PC-3 (cell line): ENCODE data around the gene CYP8B1. TPM values are rescaled to one million over a fixed set of nuclear protein-coding genes. Genes with fewer than 3 reads are reported as not detected.

Source experiments
- ATAC-seq: fragments of 200-7000 bp; cut with Tn5 transposase; 2 replicates; pipeline ENCODE4 v1.9.1; 2020; ENCODE audit warnings: mild to moderate bottlenecking, moderate library complexity
- BruUV-seq: library from RNA; stranded (reverse); fragments of 400-500 nt; replicated peaks from 2 replicates; lab custom pipeline; 2021; lab: Mats Ljungman, UMichigan
- CTCF ChIA-PET: fragments of 300-600 bp; sonication (Branson Sonifier 250); formaldehyde crosslinking; loops from one replicate; lab custom pipeline; 2022; ENCODE audit warnings: antibody characterized with exemption; lab: Charles Lee
- POLR2A ChIA-PET: fragments of 300-600 bp; sonication (Branson Sonifier 250); formaldehyde crosslinking; loops from one replicate; lab custom pipeline; 2022; ENCODE audit warnings: antibody characterized with exemption; ENCODE audit not compliant: unreplicated experiment; lab: Charles Lee
- DNase-seq: peaks from one replicate; pipeline ENCODE4 v3.0.0-alpha.2; 2015
- H2AFZ ChIP-seq: fragments of 300-600 bp; sonication (generic); 2 replicates; pipeline ENCODE4 v1.6.0; 2016; ENCODE audit warnings: antibody characterized with exemption, low read length
- H3F3A ChIP-seq: fragments of 300-600 bp; sonication (generic); one replicate; pipeline ENCODE4 v1.6.0; 2017; ENCODE audit warnings: antibody characterized with exemption, low read length, control low read depth, mild to moderate bottlenecking; ENCODE audit not compliant: unreplicated experiment
- H3K27ac ChIP-seq: fragments of 300-600 bp; sonication (generic); 2 replicates; pipeline ENCODE4 v1.5.1; 2016; ENCODE audit warnings: mild to moderate bottlenecking, low read length
- H3K27me3 ChIP-seq: fragments of 300-600 bp; sonication (generic); 2 replicates; pipeline ENCODE4 v1.6.1; 2016; ENCODE audit warnings: low read length, mixed read lengths
- H3K36me3 ChIP-seq: fragments of 300-600 bp; sonication (generic); 2 replicates; pipeline ENCODE4 v1.6.1; 2016; ENCODE audit warnings: low read depth, mixed run types, low read length, mixed read lengths
- H3K4me1 ChIP-seq: fragments of 300-600 bp; sonication (generic); 2 replicates; pipeline ENCODE4 v1.5.1; 2016; ENCODE audit warnings: low read length; ENCODE audit not compliant: insufficient read depth
- H3K4me2 ChIP-seq: fragments of 300-600 bp; sonication (generic); 2 replicates; pipeline ENCODE4 v1.6.0; 2016; ENCODE audit warnings: low read length
- H3K4me3 ChIP-seq: fragments of 300-600 bp; sonication (generic); 2 replicates; pipeline ENCODE4 v1.5.1; 2016; ENCODE audit warnings: mild to moderate bottlenecking, low read length, mixed read lengths
- H3K79me2 ChIP-seq: fragments of 300-600 bp; sonication (generic); 2 replicates; pipeline ENCODE4 v1.6.1; 2017; ENCODE audit warnings: low read length, mixed read lengths
- H3K9ac ChIP-seq: fragments of 300-600 bp; sonication (generic); 2 replicates; pipeline ENCODE4 v1.6.0; 2016; ENCODE audit warnings: mild to moderate bottlenecking, low read length
- H3K9me2 ChIP-seq: fragments of 300-600 bp; sonication (generic); replicated peaks from 2 replicates; pipeline ENCODE4 v1.6.1; 2016; ENCODE audit warnings: mixed run types, low read length, mixed read lengths
- H3K9me3 ChIP-seq: fragments of 300-600 bp; sonication (generic); 2 replicates; pipeline ENCODE4 v1.6.1; 2016; ENCODE audit warnings: low read length, mixed read lengths
- H4K20me1 ChIP-seq: fragments of 300-600 bp; sonication (generic); 2 replicates; pipeline ENCODE4 v1.6.1; 2016; ENCODE audit warnings: low read length, mixed read lengths
- CTCF ChIP-seq: fragments of 300-600 bp; sonication (generic); conservative IDR thresholded peaks from 2 replicates; pipeline ENCODE4 v1.5.1; 2017; ENCODE audit warnings: antibody characterized with exemption, low read depth, mild to moderate bottlenecking, low read length
- EZH2 ChIP-seq: fragments of 300-600 bp; sonication (generic); IDR thresholded peaks from one replicate; pipeline ENCODE4 v1.6.1; 2017; ENCODE audit warnings: antibody characterized with exemption, mild to moderate bottlenecking, low read length; ENCODE audit not compliant: unreplicated experiment
- EZH2phosphoT487 ChIP-seq: fragments of 300-600 bp; sonication (generic); IDR thresholded peaks from 2 replicates; pipeline ENCODE4 v1.6.1; 2018; ENCODE audit warnings: mild to moderate bottlenecking, antibody characterized with exemption, low read length, borderline replicate concordance
- intact Hi-C: fragments of 100-400 bp; cut with micrococcal nuclease; formaldehyde crosslinking; loops from 2 replicates; pipeline ENCODE4 v1.9.0; 2023
- total RNA-seq: library from RNA; depleted of rRNA; stranded (reverse); fragments of >200 nt; gene quantifications from 2 replicates; pipeline ENCODE4 v1.2.3, GENCODE V29; 2014

The CYP8B1 gene
- total RNA-seq, 1 experiment from 2014 or later = not detected

DNA sequence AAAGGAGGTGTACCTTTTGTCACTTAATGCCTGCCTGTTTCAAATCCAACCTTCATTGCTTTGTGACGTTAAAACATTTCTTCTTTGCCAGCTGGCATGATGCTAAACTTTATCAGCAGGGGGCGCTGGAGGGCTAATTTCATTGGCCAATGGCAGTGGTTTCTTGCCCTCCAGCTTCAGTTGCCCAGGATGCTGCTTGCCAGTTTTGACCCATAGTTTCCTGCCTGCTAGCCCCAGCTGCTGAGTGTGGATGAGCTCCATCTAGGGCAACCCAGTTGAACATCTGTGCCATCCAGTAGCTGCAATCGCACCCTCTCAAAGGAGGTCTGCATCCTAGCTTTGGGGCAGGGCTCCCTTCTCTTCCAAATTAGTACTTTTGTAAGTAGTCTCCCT, 44.4 kb downstream of the CYP8B1 start:
- no peak overlapping the region for H3K27ac ChIP-seq
- peaks cover 9% of the 10 kb centered on the region for H3F3A ChIP-seq
- H3K4me3 ChIP-seq = no peak overlapping the region
- H3K36me3 ChIP-seq = no peaks in the 10 kb centered on the region
- H3K4me1 ChIP-seq = peaks cover 43% of the 10 kb centered on the region
- H3K4me2 ChIP-seq = peak overlapping the region; percentile 2; the same call in 1 of the 2 replicates
- no peaks in the 10 kb centered on the region for H3K9me3 ChIP-seq
- intact Hi-C loops = loop anchor here (1.0 kb wide), 1 partner anchor 50 kb away; no protein-coding TSS in a partner anchor
- peak overlapping the region; percentile 79 for H3K9ac ChIP-seq
- no peaks in the 10 kb centered on the region for H4K20me1 ChIP-seq
- no TSS peak for BruUV-seq
- no peaks in the 10 kb centered on the region for H3K27me3 ChIP-seq
- DNase-seq (peak; percentile 85), ATAC-seq (no peak; the same call in 1 of the 2 replicates)
- ChIA-PET POLR2A (interaction anchor here (0.7 kb wide), 1 partner anchor 12 kb away, joined by 4 read pairs; no protein-coding TSS in a partner anchor), CTCF (interaction anchor here (0.5 to 2.0 kb wide), 6 partner anchors 8 to 937 kb away, joined by 3 to 20 read pairs (median 6); no protein-coding TSS in a partner anchor)
- TF ChIP-seq EZH2phosphoT487 = no peak
- peak; percentile 91 for TF ChIP-seq CTCF
- TF ChIP-seq EZH2 = no peak
- no peaks in the 10 kb centered on the region for H3K79me2 ChIP-seq
- H3K9me2 ChIP-seq = no peaks in the 10 kb centered on the region
- no peak overlapping the region for H2AFZ ChIP-seq

GRCh38 chr3:42830437-42831320, 45.0 kb downstream of the CYP8B1 start:
- Histone ChIP-seq H3K9me2 (no peaks in the 10 kb centered on the region), H3F3A (peaks cover 9% of the 10 kb centered on the region), H2AFZ (no peak overlapping the region), H3K9ac (peak overlapping the region; percentile 79), H3K36me3 (no peaks in the 10 kb centered on the region), H3K27me3 (no peaks in the 10 kb centered on the region), H3K27ac (peak overlapping the region; percentile 100), H3K9me3 (no peaks in the 10 kb centered on the region), H4K20me1 (no peaks in the 10 kb centered on the region), H3K79me2 (no peaks in the 10 kb centered on the region), H3K4me2 (peak overlapping the region; percentile 2; the same call in 1 of the 2 replicates), H3K4me1 (peaks cover 49% of the 10 kb centered on the region), H3K4me3 (no peak overlapping the region)
- intact Hi-C loops = loop anchor here (1.0 kb wide), 3 partner anchors 49 to 86 kb away; no protein-coding TSS in a partner anchor
- TF ChIP-seq EZH2phosphoT487 (no peak), CTCF (peak; percentile 93), EZH2 (no peak)
- DNase-seq (peak; percentile 77), ATAC-seq (no peak)
- CTCF ChIA-PET = interaction anchor here (0.5 to 2.0 kb wide), 9 partner anchors 9 to 581 kb away, joined by 4 to 20 read pairs (median 6); no protein-coding TSS in a partner anchor
- POLR2A ChIA-PET = interaction anchor here (0.5 to 1.0 kb wide), 3 partner anchors 11 to 166 kb away, joined by 3 to 6 read pairs (median 4); no protein-coding TSS in a partner anchor
- no TSS peak for BruUV-seq
